Measurements from ENCODE around the gene MPV17L2.
"Not testable (repeated sequence)": the region's sequence is repeated elsewhere in the genome, so short reads cannot be mapped to it uniquely, and the experiment has no call there.

MPV17L2 gene

GRCh38 chr19:18152817-18153555 is 40.0 kb upstream of the MPV17L2 start, which contains the start of gene PIK3R2:
TSS of gene PIK3R2 (plus strand) at chr19:18153163. CDS start at chr19:18155880, 2,717 bp downstream.
- DNase-seq (ENCODE audit: insufficient read length, low spot score) (peak; percentile 98), FAIRE-seq (peak; percentile 100)
- TF ChIP-seq POU2F2 (IDR thresholded peaks at IDR 0.05; ENCODE audit: low read depth, low read length) (no peak), SPI1 (IDR thresholded peaks at IDR 0.05; ENCODE audit: low read depth, low read length) (no peak), POLR2A (IDR thresholded peaks at IDR 0.05; ENCODE audit: low read depth, low read length) (no peak), PAX5 (IDR thresholded peaks at IDR 0.05; ENCODE audit: insufficient read depth, low read length, severe bottlenecking) (peak; percentile 77), TAF1 (IDR thresholded peaks at IDR 0.05; ENCODE audit: low read depth, low read length) (0 out of 2 replicates have a peak, but pooled peaks have one; percentile 15), POLR2AphosphoS5 (IDR thresholded peaks at IDR 0.05; ENCODE audit: low read depth, low read length) (no peak)

- TF ChIP-seq POLR2AphosphoS5 (IDR thresholded peaks at IDR 0.05; ENCODE audit: low read depth, low read length) (no peak), POU2F2 (IDR thresholded peaks at IDR 0.05; ENCODE audit: low read depth, low read length) (no peak), TAF1 (IDR thresholded peaks at IDR 0.05; ENCODE audit: low read depth, low read length) (no peak), SPI1 (IDR thresholded peaks at IDR 0.05; ENCODE audit: low read depth, low read length) (no peak), PAX5 (IDR thresholded peaks at IDR 0.05; ENCODE audit: insufficient read depth, low read length, severe bottlenecking) (no peak), POLR2A (IDR thresholded peaks at IDR 0.05; ENCODE audit: low read depth, low read length) (no peak)
- peak; percentile 71 for FAIRE-seq
- no peak for DNase-seq (ENCODE audit: insufficient read length, low spot score)
These were observed 39.4 kb upstream of the MPV17L2 start for GRCh38 chr19:18153556-18154134.

DNA sequence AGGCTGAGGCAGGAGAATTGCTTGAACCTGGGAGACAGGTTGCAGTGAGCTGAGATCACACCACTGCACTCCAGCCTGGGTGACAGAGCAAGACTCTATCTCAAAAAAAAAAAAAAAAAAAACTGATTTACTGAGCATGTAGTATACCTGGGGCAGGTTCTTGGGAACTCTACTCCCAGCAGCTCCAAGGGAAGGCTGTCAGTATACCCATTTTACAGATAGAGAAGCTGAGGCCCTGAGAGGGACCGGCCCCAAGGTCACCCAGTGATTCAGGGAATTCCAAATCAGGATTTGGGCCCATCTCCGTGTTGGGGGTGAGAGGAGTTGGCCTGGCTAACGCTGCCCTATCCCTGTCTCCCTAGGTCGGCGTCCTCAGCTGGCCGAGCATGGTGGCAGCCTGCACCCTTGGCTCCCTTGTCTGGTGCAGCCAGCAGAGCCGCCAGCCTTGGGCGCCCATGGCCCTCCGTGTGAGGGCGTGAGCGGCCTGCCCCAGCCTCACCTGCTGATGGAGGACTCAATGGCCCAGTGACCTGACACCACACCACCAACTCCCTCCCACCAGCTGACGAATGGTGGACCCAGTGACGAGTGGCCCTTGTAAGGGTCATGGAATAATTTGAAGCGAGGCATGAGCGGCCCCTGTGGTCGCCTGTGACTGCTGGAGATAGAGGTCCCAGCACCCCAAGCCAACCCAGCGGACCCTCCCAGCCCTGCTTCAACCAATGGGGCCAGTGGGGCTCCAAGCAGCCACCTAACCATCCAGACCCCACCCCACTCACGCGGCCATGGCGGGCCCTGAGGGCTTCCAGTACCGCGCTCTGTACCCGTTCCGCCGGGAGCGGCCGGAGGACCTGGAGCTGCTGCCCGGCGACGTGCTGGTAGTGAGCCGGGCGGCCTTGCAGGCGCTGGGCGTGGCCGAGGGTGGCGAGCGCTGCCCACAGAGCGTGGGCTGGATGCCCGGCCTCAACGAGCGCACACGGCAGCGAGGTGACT is 37.6 kb upstream of the MPV17L2 start:
- no peak for DNase-seq (ENCODE audit: insufficient read length, low spot score)
- no peak for FAIRE-seq
- TF ChIP-seq POU2F2 (IDR thresholded peaks at IDR 0.05; ENCODE audit: low read depth, low read length), result no peak
- no peak for TF ChIP-seq TAF1 (IDR thresholded peaks at IDR 0.05; ENCODE audit: low read depth, low read length)
- TF ChIP-seq SPI1 (IDR thresholded peaks at IDR 0.05; ENCODE audit: low read depth, low read length), result no peak
- no peak for TF ChIP-seq POLR2AphosphoS5 (IDR thresholded peaks at IDR 0.05; ENCODE audit: low read depth, low read length)
- TF ChIP-seq PAX5 (IDR thresholded peaks at IDR 0.05; ENCODE audit: insufficient read depth, low read length, severe bottlenecking), result no peak
- TF ChIP-seq POLR2A (IDR thresholded peaks at IDR 0.05; ENCODE audit: low read depth, low read length), result no peak

DNA sequence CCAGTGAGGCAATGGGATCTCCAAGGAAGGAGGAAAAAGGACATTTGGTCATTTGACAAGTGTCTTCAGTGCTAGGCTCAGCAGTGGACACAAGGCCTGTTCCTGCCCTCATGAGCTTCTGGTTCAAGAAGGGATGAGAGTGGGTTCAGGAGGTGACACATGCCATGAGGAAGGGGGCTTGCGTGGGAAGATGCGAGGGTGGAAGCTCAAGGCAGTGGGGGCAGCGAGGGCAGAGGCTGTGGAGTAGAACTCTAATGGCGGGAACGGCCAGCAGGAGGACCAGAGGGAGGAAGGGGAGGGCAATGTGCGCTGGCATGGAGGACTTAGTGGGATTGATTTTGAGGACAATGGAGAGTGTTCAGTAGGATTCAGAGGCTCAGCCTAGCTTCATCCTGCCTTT is 36.8 kb upstream of the MPV17L2 start:
- DNase-seq (ENCODE audit: insufficient read length, low spot score), result no peak
- no peak for FAIRE-seq
- TF ChIP-seq POLR2A (IDR thresholded peaks at IDR 0.05; ENCODE audit: low read depth, low read length), result no peak
- TF ChIP-seq PAX5 (IDR thresholded peaks at IDR 0.05; ENCODE audit: insufficient read depth, low read length, severe bottlenecking), result no peak
- TF ChIP-seq SPI1 (IDR thresholded peaks at IDR 0.05; ENCODE audit: low read depth, low read length), result no peak
- no peak for TF ChIP-seq POLR2AphosphoS5 (IDR thresholded peaks at IDR 0.05; ENCODE audit: low read depth, low read length)
- no peak for TF ChIP-seq TAF1 (IDR thresholded peaks at IDR 0.05; ENCODE audit: low read depth, low read length)
- TF ChIP-seq POU2F2 (IDR thresholded peaks at IDR 0.05; ENCODE audit: low read depth, low read length), result no peak

GRCh38 chr19:18156841-18157464 is 36.1 kb upstream of the MPV17L2 start:
- no peak for TF ChIP-seq PAX5 (IDR thresholded peaks at IDR 0.05; ENCODE audit: insufficient read depth, low read length, severe bottlenecking)
- no peak for TF ChIP-seq POU2F2 (IDR thresholded peaks at IDR 0.05; ENCODE audit: low read depth, low read length)
- no peak for TF ChIP-seq POLR2AphosphoS5 (IDR thresholded peaks at IDR 0.05; ENCODE audit: low read depth, low read length)
- no peak for TF ChIP-seq SPI1 (IDR thresholded peaks at IDR 0.05; ENCODE audit: low read depth, low read length)
- no peak for TF ChIP-seq TAF1 (IDR thresholded peaks at IDR 0.05; ENCODE audit: low read depth, low read length)
- TF ChIP-seq POLR2A (IDR thresholded peaks at IDR 0.05; ENCODE audit: low read depth, low read length), result no peak
- DNase-seq (ENCODE audit: insufficient read length, low spot score) (no peak), FAIRE-seq (no peak)

GRCh38 chr19:18157465-18158063 is 35.5 kb upstream of the MPV17L2 start:
- DNase-seq (ENCODE audit: insufficient read length, low spot score) (no peak), FAIRE-seq (no peak)
- TF ChIP-seq POLR2AphosphoS5 (IDR thresholded peaks at IDR 0.05; ENCODE audit: low read depth, low read length), result no peak
- TF ChIP-seq SPI1 (IDR thresholded peaks at IDR 0.05; ENCODE audit: low read depth, low read length), result no peak
- no peak for TF ChIP-seq POLR2A (IDR thresholded peaks at IDR 0.05; ENCODE audit: low read depth, low read length)
- no peak for TF ChIP-seq PAX5 (IDR thresholded peaks at IDR 0.05; ENCODE audit: insufficient read depth, low read length, severe bottlenecking)
- TF ChIP-seq TAF1 (IDR thresholded peaks at IDR 0.05; ENCODE audit: low read depth, low read length), result no peak
- no peak for TF ChIP-seq POU2F2 (IDR thresholded peaks at IDR 0.05; ENCODE audit: low read depth, low read length)

DNA sequence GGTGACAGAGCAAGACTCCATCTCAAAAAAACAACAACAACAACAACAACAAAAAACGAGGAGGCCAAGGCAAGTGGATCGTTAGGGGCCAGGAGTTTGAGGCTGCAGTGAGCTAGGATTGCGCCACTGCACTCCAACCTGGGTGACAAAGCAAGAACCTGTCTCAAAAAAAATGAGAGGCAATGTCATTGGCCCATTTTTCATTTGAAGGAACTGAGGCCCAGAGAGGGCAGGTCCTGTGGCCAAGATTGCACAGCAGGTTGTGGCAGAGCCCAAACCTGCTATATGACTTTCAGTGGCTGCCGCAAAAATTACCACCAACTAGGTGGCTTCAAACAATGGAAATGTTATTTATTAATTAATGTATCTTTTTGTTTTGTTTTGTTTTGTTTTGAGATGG is 34.6 kb upstream of the MPV17L2 start:
- DNase-seq (ENCODE audit: insufficient read length, low spot score) (no peak), FAIRE-seq (no peak)
- TF ChIP-seq POU2F2 (IDR thresholded peaks at IDR 0.05; ENCODE audit: low read depth, low read length) (no peak), SPI1 (IDR thresholded peaks at IDR 0.05; ENCODE audit: low read depth, low read length) (no peak), POLR2AphosphoS5 (IDR thresholded peaks at IDR 0.05; ENCODE audit: low read depth, low read length) (no peak), TAF1 (IDR thresholded peaks at IDR 0.05; ENCODE audit: low read depth, low read length) (no peak), PAX5 (IDR thresholded peaks at IDR 0.05; ENCODE audit: insufficient read depth, low read length, severe bottlenecking) (no peak), POLR2A (IDR thresholded peaks at IDR 0.05; ENCODE audit: low read depth, low read length) (no peak)

DNA sequence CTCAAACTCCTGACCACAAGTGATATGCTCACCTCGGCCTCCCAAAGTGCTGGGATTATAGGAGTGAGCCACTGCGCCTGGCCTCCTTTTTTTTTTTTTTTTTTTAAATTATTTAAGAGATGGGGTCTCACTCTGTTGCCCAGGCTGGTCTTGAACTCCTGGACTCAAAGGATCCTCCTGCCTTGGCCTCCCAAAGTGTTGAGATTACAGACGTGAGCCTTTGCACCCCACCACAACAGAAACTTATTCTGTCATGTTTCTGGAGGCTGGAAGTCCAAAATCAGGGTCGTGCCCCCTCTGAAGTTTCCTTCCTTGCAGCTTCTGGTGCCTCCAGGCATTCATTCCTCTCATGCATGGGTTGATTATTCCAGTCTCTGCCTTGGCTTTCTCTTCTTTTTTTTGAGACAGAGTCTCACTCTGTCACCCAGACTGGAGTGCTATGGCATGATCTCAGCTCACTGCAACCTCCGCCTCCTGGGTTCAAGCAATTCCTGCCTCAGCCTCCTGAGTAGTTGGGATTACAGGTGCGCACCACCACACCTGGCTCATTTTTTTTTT is 33.9 kb upstream of the MPV17L2 start:
- not testable (repeated sequence) for FAIRE-seq

More for the DNA sequence above, 33.9 kb upstream of the MPV17L2 start:
- DNase-seq (ENCODE audit: insufficient read length, low spot score), result not testable (repeated sequence)
